Endothelial cell of hepatic sinusoid (primary cell): ENCODE data around the gene GLG1.
"Not testable (repeated sequence)": the region's sequence is repeated elsewhere in the genome, so short reads cannot be mapped to it uniquely, and the experiment has no call there.

Experiments
- in situ Hi-C: cut with HindIII; loops from 2 replicates; pipeline ENCODE4 v1.10.0; 2017; ENCODE audit warnings: low sequenced_read_pairs

GLG1 gene

GRCh38 chr16:74542911-74543578 lies 63.9 kb downstream of the GLG1 start:
- in situ Hi-C loops, result not testable (repeated sequence)

GRCh38 chr16:74540663-74541062 lies 66.3 kb downstream of the GLG1 start:
- in situ Hi-C loops, result not testable (repeated sequence)

- in situ Hi-C loops, result not testable (repeated sequence)
Observed at GRCh38 chr16:74538801-74539200, 68.1 kb downstream of the GLG1 start.

- in situ Hi-C loops, result not testable (repeated sequence)
Observed at GRCh38 chr16:74537746-74538145, 69.2 kb downstream of the GLG1 start.

GRCh38 chr16:74534650-74535049 lies 72.3 kb downstream of the GLG1 start:
- in situ Hi-C loops, result not testable (repeated sequence)

- in situ Hi-C loops, result no loop called here
Observed at GRCh38 chr16:74524926-74525325, 82.0 kb downstream of the GLG1 start.

GRCh38 chr16:74524117-74524516 lies 82.8 kb downstream of the GLG1 start:
- in situ Hi-C loops, result no loop called here

GRCh38 chr16:74523706-74524105 lies 83.2 kb downstream of the GLG1 start:
- in situ Hi-C loops, result not testable (repeated sequence)

- in situ Hi-C loops, result no loop called here
Observed at GRCh38 chr16:74522160-74522559, 84.8 kb downstream of the GLG1 start.

- in situ Hi-C loops, result no loop called here
Observed at GRCh38 chr16:74521691-74522090, 85.2 kb downstream of the GLG1 start.

- in situ Hi-C loops, result not testable (repeated sequence)
Observed at GRCh38 chr16:74518934-74519333, 88.0 kb downstream of the GLG1 start.

- in situ Hi-C loops, result loop anchor here (5.0 kb wide), 1 partner anchor 40 kb away; no protein-coding TSS in a partner anchor
Observed at GRCh38 chr16:74511961-74512360, 95.0 kb downstream of the GLG1 start.

GRCh38 chr16:74505011-74505410 lies 101.9 kb downstream of the GLG1 start:
- in situ Hi-C loops, result no loop called here

- in situ Hi-C loops, result loop anchor here (5.0 kb wide), 1 partner anchor 59 kb away; no protein-coding TSS in a partner anchor
Observed at GRCh38 chr16:74503412-74503811, 103.5 kb downstream of the GLG1 start.

GRCh38 chr16:74501484-74502478 lies 105.1 kb downstream of the GLG1 start:
- in situ Hi-C loops, result loop anchor here (5.0 kb wide), 1 partner anchor 61 kb away; no protein-coding TSS in a partner anchor

- in situ Hi-C loops, result loop anchor here (5.0 kb wide), 1 partner anchor 61 kb away; no protein-coding TSS in a partner anchor
Observed at GRCh38 chr16:74500907-74501306, 106.0 kb downstream of the GLG1 start.

GRCh38 chr16:74499114-74499513 lies 107.8 kb downstream of the GLG1 start:
- in situ Hi-C loops, result loop anchor here (25.0 kb wide), 1 partner anchor 137 kb away; no protein-coding TSS in a partner anchor

- in situ Hi-C loops, result loop anchor here (25.0 kb wide), 1 partner anchor 135 kb away; no protein-coding TSS in a partner anchor
Observed at GRCh38 chr16:74497761-74498160, 109.2 kb downstream of the GLG1 start.

- in situ Hi-C loops, result loop anchor here (25.0 kb wide), 1 partner anchor 134 kb away; no protein-coding TSS in a partner anchor
Observed at GRCh38 chr16:74496054-74496453, 110.9 kb downstream of the GLG1 start.

- in situ Hi-C loops, result loop anchor here (25.0 kb wide), 1 partner anchor 131 kb away; no protein-coding TSS in a partner anchor
Observed at GRCh38 chr16:74492976-74493375, 113.9 kb downstream of the GLG1 start.
